ENCODE measurements around the gene DAPK2.

The DAPK2 gene

GRCh38 chr15:63940966-63941620, 105.2 kb downstream of the DAPK2 start:
- DNase-seq: no peak

GRCh38 chr15:63939531-63940130, 106.7 kb downstream of the DAPK2 start:
- DNase-seq: no peak

DNA sequence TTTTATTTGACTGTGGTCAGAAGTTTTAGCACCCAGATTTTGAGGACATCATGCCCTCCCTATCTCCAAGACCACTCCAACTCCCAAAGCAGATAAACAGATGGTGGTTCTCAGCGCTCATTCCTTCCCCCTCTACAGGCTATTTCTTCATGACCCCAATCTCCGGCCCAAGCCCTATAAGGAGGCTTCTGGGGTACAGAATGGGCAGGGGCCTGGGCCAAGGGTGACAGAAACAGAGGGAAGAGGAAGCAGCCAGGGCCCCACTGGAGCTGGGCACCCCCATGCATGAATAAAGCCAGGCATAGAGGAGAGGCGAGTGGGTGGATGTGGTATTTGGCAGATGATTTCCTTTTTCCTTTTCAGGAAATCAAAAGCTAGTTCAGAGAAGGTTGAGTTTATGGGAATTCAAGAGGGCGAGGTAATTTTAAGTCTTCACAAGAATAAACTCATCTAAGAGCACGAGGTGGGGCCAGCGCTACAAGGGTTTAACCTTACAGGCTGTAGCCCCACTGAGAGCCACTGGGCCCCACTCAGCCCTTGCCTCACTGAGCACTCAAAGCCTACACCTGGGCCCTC, 107.7 kb downstream of the DAPK2 start:
- DNase-seq: peak; percentile 16 to 35

DNA sequence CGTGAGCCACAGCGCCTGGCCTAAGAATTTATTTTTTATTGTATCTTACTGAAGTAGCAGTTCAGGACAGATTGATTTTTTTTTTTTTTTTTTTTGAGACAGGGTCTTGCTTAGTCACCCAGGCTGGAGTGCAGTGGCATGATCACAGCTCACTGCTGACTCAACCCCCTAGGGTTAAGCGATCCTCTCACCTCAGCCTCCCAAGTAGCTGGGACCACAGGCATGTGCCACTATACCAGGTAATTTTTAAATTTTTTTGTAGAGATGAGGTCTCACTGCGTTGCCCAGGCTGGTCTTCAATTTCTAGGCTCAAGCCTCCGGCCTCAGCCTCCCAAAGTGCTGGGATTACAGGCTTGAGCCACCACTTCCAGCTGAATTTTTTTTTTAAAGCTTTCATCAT, 112.8 kb downstream of the DAPK2 start:
- DNase-seq: no peak

DNA sequence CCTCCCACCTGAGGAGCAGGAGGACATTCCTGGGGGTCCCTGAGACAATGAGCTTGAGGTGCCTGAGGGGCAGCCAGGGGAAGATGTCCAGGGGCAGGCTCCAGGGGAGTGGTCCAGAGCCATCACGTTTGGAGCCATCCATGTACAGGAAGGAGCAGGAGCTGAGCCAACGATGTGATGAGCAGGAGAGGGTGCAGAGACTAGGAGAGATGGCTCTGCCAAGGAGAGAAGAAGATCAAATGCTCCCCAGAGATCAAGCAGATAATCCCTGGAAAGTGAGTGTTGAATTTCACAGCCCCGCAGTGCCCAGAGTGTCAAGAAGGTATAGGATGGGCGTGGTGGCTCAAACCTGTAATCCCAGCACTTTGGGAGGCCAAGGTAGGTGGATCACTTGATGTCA, 114.7 kb downstream of the DAPK2 start:
- no peak for DNase-seq

DNA sequence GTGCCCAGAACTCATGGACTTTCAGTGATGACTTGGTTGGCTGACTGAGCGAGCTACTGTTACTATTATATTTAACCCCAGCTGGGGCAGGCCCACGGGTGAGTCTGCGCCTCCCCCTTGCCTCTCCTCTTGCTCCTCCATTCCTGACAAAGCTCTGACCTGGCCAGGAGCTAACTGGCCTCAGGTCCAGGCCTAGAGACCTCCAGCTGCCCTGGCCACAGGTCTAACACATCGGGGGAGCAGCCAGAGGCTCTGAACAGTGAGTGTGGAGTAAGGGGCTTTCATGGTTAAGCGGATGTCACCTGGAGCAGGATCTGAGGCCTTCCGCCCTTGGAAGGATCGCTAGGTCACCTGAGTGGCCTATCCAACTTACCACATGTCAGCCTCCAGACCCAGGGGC, 116.3 kb downstream of the DAPK2 start:
- DNase-seq: no peak

DNA sequence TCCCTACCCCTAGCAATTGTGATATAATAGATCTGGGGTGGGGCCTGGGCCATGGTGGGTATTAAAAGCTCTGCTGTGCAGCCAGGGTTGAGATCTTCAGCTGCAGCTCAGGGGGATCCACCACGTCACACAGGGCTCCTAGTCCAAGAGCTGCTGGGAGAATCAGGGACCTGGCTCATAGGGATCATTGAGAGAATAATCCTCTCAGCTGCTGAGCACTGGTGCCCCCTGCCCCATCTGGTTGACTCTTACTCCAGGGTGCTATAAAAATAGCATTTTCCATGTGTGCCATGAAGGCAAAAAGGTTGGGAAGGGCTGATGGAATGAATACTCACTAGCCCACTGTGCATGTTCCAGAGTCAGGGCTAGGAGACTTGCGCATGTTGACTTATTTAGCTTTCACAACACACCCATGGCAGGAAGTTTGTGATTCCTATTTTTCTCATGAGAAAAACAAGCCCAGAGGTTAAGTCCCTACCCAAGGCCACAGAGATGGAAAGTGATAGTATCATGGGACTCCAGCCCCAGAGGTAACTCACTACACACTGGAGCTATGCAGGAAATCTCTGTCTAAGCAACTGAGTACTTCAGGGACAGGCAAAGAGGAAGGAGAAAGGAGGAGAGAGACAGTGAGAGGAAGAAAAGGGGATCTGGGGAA, 118.0 kb downstream of the DAPK2 start:
- DNase-seq: no peak

GRCh38 chr15:63923993-63924950, 122.0 kb downstream of the DAPK2 start:
- DNase-seq: no peak

DNA sequence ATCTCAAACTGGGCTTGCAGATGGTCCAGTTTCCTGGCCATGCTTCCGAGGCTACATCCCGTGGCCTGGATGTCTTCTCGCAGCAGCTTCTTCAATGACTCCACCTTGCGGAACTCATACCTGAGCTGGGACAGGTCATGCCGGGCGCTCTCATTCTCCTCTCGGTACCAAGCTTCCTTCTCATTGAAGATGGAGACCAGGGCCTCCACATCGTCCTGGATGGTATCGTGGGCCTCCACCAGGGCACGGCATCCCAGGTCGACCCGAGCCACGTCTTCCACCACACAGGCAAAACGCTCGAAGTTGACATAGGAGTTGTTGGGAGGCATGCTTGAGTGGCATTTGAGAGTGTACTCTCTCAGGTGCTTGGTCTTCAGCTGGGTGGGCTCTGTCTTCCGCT, 123.4 kb downstream of the DAPK2 start:
- DNase-seq: no peak

DNA sequence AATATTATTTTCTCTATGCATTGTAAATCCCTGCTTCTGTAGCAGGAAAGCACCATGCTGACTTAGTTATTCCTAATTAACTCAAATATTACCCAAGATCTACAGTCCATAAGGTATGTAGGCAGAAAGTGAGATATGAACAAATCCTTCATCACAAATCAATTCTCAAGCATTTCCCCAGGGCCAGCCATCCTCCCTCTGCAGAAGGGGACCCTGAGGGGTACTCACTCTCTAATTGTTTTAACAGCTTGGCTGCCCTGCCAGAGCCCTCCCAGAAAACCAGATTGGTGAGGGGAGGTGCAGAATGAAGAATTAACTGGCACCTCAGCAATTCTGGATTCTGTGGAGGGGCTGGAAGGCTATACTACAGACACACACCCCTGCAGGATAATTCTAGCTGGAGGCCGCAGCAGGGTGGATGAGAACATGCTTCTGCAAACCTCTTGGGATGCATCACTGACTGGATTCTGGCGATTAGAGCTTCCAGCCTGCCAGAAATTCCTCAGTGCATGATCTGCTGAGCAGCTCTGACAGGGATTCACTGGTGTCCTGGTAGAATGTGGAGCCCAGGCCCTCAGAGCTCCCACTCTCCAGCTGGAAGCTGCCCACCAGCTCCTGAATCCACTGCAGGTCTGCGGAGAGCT, 123.9 kb downstream of the DAPK2 start:
- no peak for DNase-seq

- no peak for DNase-seq
Observed at GRCh38 chr15:63920504-63921175, 125.6 kb downstream of the DAPK2 start.

DNA sequence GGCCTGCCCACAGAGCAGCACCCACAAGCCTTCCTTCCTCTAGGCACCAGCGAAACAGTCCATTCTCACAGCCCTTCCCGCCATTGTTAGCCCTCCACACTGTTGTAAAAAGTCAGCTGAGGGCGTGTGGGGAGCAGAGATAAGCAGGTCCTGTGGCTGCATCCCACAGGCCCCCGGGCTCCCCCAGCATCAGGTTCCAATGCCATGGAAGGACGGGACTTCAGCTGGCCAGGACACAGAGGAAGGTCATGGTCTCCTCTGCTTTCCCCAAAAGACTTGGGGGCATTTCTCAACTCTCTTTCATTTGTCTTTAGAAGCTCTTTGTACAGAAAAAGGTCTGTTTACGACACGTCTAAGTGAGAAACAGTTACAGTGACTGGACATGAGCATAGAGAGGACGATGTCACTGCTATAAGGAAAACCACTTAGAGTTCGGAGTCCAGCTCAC, 127.4 kb downstream of the DAPK2 start:
- no peak for DNase-seq

GRCh38 chr15:63918317-63918672, 128.0 kb downstream of the DAPK2 start:
- no peak for DNase-seq

DNA sequence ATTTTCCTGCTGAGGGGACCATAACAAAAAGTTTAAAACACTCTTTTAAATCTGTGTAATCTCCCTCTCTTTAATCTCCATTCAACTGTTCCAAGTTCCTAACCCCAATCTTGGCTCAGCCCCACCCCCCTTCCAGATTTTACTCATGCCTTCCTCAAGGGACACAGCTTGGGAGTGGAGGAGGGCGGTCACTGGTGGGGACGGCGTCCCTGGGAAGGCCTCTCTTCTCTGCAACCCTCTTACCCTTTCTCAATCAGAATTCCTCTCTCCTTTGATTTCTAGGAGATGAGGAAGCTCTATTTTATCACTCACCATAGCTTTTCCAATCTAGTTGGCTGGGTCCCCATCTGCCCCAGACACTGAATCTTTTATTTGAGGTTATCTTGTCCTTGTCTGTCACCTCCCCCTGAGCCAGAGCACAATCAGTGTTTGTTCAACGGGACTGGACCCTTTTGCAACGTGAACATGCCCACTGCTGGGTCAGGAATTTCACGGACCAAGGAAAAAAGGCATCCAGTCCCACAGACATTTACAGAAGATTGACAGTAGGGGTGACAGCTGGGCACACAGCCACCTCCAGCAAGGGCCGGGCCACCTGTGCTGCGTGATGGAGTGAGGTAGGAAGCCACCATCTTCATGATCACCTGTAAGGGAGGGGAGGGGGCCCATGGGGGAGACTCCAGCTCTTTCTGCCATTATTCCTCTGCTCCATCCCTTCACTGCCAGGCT, 128.5 kb downstream of the DAPK2 start:
- DNase-seq: no peak

DNA sequence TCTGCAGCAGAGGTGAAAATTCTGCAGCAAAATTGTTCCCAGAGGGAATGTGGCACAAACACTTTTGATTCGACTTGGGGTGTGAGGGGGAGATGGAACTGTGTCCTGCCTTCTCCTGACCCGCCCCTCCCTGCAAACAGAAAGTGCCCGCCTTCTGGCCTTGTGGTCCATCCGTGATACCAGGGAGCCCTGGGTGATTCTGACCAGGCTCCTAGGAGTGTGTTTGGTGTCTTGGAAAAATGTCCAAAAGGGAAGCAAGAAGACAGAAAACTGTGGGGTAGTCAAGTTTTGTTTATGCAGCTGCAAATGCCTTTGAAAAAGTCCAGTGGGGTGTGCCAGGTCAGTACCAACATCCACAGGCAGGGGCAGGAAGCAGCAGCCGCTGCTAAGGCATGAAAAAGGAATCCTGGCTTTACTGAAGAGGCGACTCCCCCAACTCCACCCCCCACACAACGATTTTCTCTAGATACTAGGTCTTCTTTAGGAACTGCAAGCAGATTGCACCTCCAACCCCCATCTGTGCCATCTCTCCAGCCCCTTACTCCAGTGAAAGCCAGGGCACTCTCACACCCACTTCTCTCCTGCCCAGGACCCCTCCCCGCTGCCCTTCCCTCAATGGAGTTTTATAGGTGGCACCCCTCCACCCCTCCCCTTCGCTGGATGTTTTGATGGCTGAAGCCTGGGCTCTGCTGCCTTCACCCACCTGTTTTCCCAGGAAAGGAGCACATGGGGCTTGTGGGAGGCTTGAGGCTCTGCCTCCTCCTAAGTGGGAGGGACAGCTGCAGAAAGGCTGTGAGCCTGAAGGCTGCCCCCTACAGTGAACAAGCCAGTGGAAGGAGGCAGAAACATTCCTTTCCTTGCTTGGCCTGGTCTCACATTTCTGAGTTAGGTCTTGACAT, 130.2 kb downstream of the DAPK2 start:
- DNase-seq: peak; percentile 48 to 52

- DNase-seq: no peak
Observed at GRCh38 chr15:63915209-63915872, 130.9 kb downstream of the DAPK2 start.

GRCh38 chr15:63913786-63914315, 132.4 kb downstream of the DAPK2 start:
- DNase-seq: no peak

- DNase-seq: no peak
Observed at GRCh38 chr15:63913336-63913735, 132.9 kb downstream of the DAPK2 start.

GRCh38 chr15:63912061-63912615, 134.1 kb downstream of the DAPK2 start:
- no peak for DNase-seq
